GM12872 (cell line): ENCODE results near the gene CD9.

Source experiments
- CTCF ChIP-seq: IDR thresholded peaks from 3 replicates; pipeline ENCODE4 v1.5.1; 2011; ENCODE audit warnings: low read depth, mild to moderate bottlenecking, low read length, moderate library complexity; ENCODE audit not compliant: insufficient read depth

CD9 gene

DNA sequence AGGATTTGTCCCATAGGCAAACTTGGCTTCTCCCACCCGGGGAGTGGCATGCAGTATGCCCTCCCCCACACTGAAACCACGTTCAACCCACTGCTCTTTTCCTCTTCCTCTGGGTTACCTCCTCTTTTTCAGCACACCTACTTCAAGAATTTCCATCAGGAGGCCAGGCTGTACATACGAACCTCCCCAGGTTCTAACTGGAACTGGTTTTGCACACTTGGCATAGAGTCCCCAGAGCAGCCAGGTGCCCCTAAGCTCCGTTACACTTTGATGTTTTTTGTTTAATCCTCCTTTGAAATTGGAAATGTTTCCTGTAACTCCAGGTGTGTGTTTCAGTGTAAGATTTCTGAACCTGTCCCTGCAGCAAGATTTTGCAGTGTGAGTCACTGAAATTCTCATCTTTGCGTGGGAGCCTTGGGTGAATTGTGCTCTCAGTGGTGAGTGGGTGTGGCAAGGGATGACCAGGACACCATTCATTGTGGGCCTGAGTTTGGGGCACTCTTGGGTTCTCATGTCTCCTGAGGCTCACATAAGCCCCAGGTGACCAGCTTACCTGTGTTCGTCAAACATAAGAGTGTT lies 18.2 kb downstream of the CD9 start:
- no peak for TF ChIP-seq CTCF

DNA sequence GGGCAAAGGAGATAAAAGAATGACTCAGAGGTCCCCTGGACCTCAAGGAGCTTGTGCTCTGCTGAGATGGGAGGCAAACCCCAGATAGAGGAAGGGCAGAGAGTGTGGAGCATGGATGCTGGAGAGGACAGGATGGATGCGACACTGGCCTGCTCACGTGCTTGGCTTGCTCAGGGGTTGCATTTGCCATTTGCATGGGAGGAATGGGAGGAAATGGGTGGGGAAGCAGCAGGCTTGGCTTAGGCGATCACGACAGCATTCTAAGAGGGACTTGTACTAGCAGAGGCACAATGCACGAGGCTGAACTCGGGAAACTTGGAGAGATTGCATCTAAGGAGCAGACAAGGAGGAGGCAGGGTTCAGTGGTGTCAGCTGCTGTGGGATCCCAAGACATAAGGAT lies 19.8 kb downstream of the CD9 start:
- TF ChIP-seq CTCF: no peak

GRCh38 chr12:6221146-6221545 lies 20.9 kb downstream of the CD9 start:
- TF ChIP-seq CTCF: no peak

GRCh38 chr12:6222078-6222654 lies 22.0 kb downstream of the CD9 start:
- TF ChIP-seq CTCF: no peak

- TF ChIP-seq CTCF: no peak
Measured at GRCh38 chr12:6223545-6223944, 23.3 kb downstream of the CD9 start.

GRCh38 chr12:6224550-6224949 lies 24.4 kb downstream of the CD9 start:
- TF ChIP-seq CTCF: no peak

DNA sequence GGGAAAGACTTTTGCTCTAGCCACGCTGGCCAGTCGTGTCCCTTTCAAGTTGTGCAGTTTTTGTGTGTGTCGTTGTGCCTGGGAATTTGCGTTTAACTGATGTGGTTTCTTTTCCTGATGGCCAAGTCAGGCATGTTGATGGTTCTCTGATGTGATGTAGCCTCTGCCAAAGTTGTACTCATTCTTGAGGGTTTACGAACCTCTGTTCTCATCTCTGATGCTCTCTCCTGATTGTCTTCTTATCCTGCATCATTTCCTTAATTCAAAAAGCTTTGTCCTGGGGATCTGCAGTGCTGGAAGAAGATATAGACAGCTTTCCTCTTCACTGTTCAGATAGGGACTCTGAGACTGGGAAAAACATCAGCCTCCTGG lies 25.4 kb downstream of the CD9 start:
- no peak for TF ChIP-seq CTCF
